ENCODE data around the gene GRAP.

DNA sequence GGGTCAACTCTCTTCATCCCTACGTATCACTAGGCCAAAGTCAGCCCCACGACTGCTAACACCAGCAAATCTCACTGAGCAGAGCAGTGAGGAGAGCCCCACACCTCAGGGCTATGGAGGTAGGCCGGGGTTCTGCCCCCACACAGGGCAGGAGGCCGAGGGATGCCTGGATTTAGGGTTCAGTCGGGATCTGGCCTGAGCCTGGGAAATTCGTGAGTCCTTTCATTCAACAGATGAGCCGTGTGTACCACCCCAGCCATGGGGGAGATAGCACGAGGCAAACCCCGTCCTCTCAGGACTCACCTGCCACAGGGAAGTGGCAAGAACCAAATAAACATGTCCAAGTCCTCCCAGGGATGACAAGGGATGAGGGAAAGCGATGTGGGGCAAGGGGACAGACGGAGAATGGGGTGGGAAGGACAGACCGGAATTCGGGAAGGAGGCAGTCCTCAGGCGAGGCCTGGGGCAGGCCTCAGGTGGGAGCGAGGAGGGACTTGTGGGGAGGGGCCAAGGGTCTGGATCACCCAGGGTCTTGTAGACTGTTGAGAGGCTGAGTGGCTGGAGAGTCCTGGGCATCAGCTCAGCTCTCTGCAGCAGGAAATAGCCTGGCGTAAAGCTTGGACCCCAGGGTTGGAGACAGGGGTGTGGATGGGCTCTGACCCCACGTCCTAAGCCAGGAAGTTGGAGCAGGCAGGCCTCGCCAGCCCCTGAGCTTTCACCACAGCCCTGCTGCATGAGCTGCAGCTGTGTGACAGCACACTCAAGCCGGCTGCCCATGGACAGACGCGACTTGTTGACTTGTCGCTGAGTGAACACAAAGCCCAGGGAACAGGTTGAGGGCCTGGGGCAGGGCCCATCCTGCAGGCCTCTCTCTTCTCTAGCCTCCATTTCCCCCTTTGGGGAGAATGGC lies 34.3 kb downstream of the GRAP start:
- TF ChIP-seq, protein P1, sequence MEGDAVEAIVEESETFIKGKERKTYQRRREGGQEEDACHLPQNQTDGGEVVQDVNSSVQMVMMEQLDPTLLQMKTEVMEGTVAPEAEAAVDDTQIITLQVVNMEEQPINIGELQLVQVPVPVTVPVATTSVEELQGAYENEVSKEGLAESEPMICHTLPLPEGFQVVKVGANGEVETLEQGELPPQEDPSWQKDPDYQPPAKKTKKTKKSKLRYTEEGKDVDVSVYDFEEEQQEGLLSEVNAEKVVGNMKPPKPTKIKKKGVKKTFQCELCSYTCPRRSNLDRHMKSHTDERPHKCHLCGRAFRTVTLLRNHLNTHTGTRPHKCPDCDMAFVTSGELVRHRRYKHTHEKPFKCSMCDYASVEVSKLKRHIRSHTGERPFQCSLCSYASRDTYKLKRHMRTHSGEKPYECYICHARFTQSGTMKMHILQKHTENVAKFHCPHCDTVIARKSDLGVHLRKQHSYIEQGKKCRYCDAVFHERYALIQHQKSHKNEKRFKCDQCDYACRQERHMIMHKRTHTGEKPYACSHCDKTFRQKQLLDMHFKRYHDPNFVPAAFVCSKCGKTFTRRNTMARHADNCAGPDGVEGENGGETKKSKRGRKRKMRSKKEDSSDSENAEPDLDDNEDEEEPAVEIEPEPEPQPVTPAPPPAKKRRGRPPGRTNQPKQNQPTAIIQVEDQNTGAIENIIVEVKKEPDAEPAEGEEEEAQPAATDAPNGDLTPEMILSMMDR (tag by site-specific recombination; IDR thresholded peaks at IDR 0.05): no peak
- TF ChIP-seq ZNF792 (tag by site-specific recombination; IDR thresholded peaks at IDR 0.05): no peak
- TF ChIP-seq ZNF366 (tag by site-specific recombination; conservative IDR thresholded peaks at IDR 0.05): no peak

Data from HEK293 (cell line).